GM19240 (cell line): ENCODE results near the gene SCN9A.
"Not testable (repeated sequence)": the region's sequence is repeated elsewhere in the genome, so short reads cannot be mapped to it uniquely, and the experiment has no call there.

Experiments
- DNase-seq: peaks from one replicate; pipeline ENCODE4 v3.0.0; 2011; ENCODE audit warnings: low spot score; ENCODE audit not compliant: insufficient read length

Gene SCN9A

GRCh38 chr2:166375195-166375735, 479 bp downstream of the SCN9A start:
- no peak for DNase-seq

GRCh38 chr2:166373951-166374350, 1.8 kb downstream of the SCN9A start:
- no peak for DNase-seq

- DNase-seq: no peak
These were observed 2.2 kb downstream of the SCN9A start for GRCh38 chr2:166373539-166373938.

GRCh38 chr2:166373105-166373504, 2.6 kb downstream of the SCN9A start:
- DNase-seq: no peak

- no peak for DNase-seq
These were observed 3.7 kb downstream of the SCN9A start for GRCh38 chr2:166372046-166372445.

GRCh38 chr2:166365803-166366420, 9.8 kb downstream of the SCN9A start:
- DNase-seq: no peak

- DNase-seq: no peak
These were observed 10.5 kb downstream of the SCN9A start for GRCh38 chr2:166365239-166365638.

- no peak for DNase-seq
These were observed 11.1 kb downstream of the SCN9A start for GRCh38 chr2:166364476-166365161.

- no peak for DNase-seq
These were observed 14.2 kb downstream of the SCN9A start for GRCh38 chr2:166361351-166362153.

- no peak for DNase-seq
These were observed 14.8 kb downstream of the SCN9A start for GRCh38 chr2:166360906-166361305.

GRCh38 chr2:166360426-166360825, 15.3 kb downstream of the SCN9A start:
- no peak for DNase-seq

GRCh38 chr2:166357950-166358321, 17.8 kb downstream of the SCN9A start:
- DNase-seq: not testable (repeated sequence)

GRCh38 chr2:166357068-166357949, 18.4 kb downstream of the SCN9A start:
- no peak for DNase-seq

- no peak for DNase-seq
These were observed 24.4 kb downstream of the SCN9A start for GRCh38 chr2:166351319-166351718.

GRCh38 chr2:166350525-166350924, 25.2 kb downstream of the SCN9A start:
- DNase-seq: no peak

GRCh38 chr2:166344286-166345113, 31.2 kb downstream of the SCN9A start:
- DNase-seq: no peak

GRCh38 chr2:166343467-166343866, 32.3 kb downstream of the SCN9A start:
- no peak for DNase-seq

GRCh38 chr2:166341426-166341825, 34.3 kb downstream of the SCN9A start:
- DNase-seq: no peak

GRCh38 chr2:166338831-166339339, 36.9 kb downstream of the SCN9A start:
- no peak for DNase-seq

- DNase-seq: no peak
These were observed 37.8 kb downstream of the SCN9A start for GRCh38 chr2:166337932-166338331.
